HFF-Myc (cell line): ENCODE measurements around the gene MSI2.

Experiments used
- DNase-seq: peaks from one replicate; pipeline ENCODE4 v3.0.0-alpha.2; 2011; ENCODE audit warnings: low read depth; ENCODE audit errors: extremely low read depth
- H3K4me3 ChIP-seq: replicated peaks from 2 replicates; pipeline ENCODE4 v1.5.1; 2011; ENCODE audit warnings: low read depth, mild to moderate bottlenecking, control low read depth, low read length
- CTCF ChIP-seq: IDR thresholded peaks from 2 replicates; pipeline ENCODE4 v1.5.1; 2012; ENCODE audit warnings: mild to moderate bottlenecking, low read depth, low read length, control low read depth; ENCODE audit errors: missing control alignments

The MSI2 gene

GRCh38 chr17:57534863-57535248 is 278.5 kb downstream of the MSI2 start:
- no peak for DNase-seq

GRCh38 chr17:57535249-57535966 is 279.1 kb downstream of the MSI2 start:
- no peak for DNase-seq
- H3K4me3 ChIP-seq, result no peak overlapping the region
- no peak for TF ChIP-seq CTCF

More at GRCh38 chr17:57534863-57535248, 278.5 kb downstream of the MSI2 start:
- H3K4me3 ChIP-seq, result no peak overlapping the region
- TF ChIP-seq CTCF, result no peak

GRCh38 chr17:57536289-57536688 is 280.0 kb downstream of the MSI2 start:
- no peak overlapping the region for H3K4me3 ChIP-seq
- TF ChIP-seq CTCF, result no peak
- no peak for DNase-seq

- no peak overlapping the region for H3K4me3 ChIP-seq
- DNase-seq, result no peak
- no peak for TF ChIP-seq CTCF
Observed at GRCh38 chr17:57536789-57537523, 280.6 kb downstream of the MSI2 start.

GRCh38 chr17:57537524-57538410 is 281.4 kb downstream of the MSI2 start:
- no peak overlapping the region for H3K4me3 ChIP-seq
- no peak for DNase-seq
- TF ChIP-seq CTCF, result no peak

GRCh38 chr17:57538736-57539456 is 282.6 kb downstream of the MSI2 start:
- DNase-seq, result no peak
- no peak for TF ChIP-seq CTCF
- no peak overlapping the region for H3K4me3 ChIP-seq
